ES-I3 (cell line): ENCODE data around the gene TMEM115.

Experiments
- H3K36me3 ChIP-seq: 2 replicates; pipeline ENCODE4 v1.6.1; 2013; ENCODE audit warnings: mild to moderate bottlenecking, low read length, control low read depth, moderate library complexity; ENCODE audit not compliant: insufficient read depth
- H3K4me1 ChIP-seq: 2 replicates; pipeline ENCODE4 v1.6.1; 2013; ENCODE audit warnings: mild to moderate bottlenecking, control low read depth, low read length; ENCODE audit not compliant: insufficient read depth
- H3K9ac ChIP-seq: 2 replicates; pipeline ENCODE4 v1.6.1; 2013; ENCODE audit warnings: low read depth, mild to moderate bottlenecking, low read length, moderate library complexity
- H3K9me3 ChIP-seq: 2 replicates; pipeline ENCODE4 v1.6.1; 2013; ENCODE audit warnings: mild to moderate bottlenecking, low read length, moderate library complexity; ENCODE audit not compliant: control insufficient read depth, insufficient read depth

TMEM115 gene

GRCh38 chr3:50352781-50353180, 6.5 kb downstream of the TMEM115 start:
- no peaks in the 10 kb centered on the region for H3K9me3 ChIP-seq
- H3K9ac ChIP-seq = no peak overlapping the region
- peaks cover 8% of the 10 kb centered on the region; the same call in 1 of the 2 replicates for H3K4me1 ChIP-seq
- H3K36me3 ChIP-seq = 0 out of 2 replicates have a peak, but pooled peaks cover 2% of the 10 kb centered on the region

- Histone ChIP-seq H3K36me3 (no peaks in the 10 kb centered on the region), H3K9ac (peak overlapping the region; percentile 58; the same call in 1 of the 2 replicates), H3K9me3 (no peaks in the 10 kb centered on the region)
These were observed 8.0 kb downstream of the TMEM115 start for GRCh38 chr3:50351323-50351697.

GRCh38 chr3:50350527-50351322, 8.6 kb downstream of the TMEM115 start, which contains the start of the genes CYB561D2 and NPRL2:
TSS of gene CYB561D2 (plus strand) at chr3:50350862. CDS start at chr3:50351434, 572 bp downstream.
TSS of gene NPRL2 (minus strand) at chr3:50350775. CDS start at chr3:50350652, 123 bp downstream.
- no peaks in the 10 kb centered on the region for H3K4me1 ChIP-seq
- H3K9ac ChIP-seq = peak within 1 kb of the TSS; percentile 58
- H3K36me3 ChIP-seq = no peaks in the 10 kb centered on the region
- H3K9me3 ChIP-seq = no peaks in the 10 kb centered on the region

More at GRCh38 chr3:50351323-50351697, 8.0 kb downstream of the TMEM115 start:
- H3K4me1 ChIP-seq = no peaks in the 10 kb centered on the region

- Histone ChIP-seq H3K36me3 (no peaks in the 10 kb centered on the region), H3K9ac (peak overlapping the region; percentile 58), H3K4me1 (no peaks in the 10 kb centered on the region), H3K9me3 (no peaks in the 10 kb centered on the region)
These were observed 9.2 kb downstream of the TMEM115 start for GRCh38 chr3:50350213-50350526.

- Histone ChIP-seq H3K4me1 (no peaks in the 10 kb centered on the region), H3K9ac (no peak overlapping the region), H3K9me3 (no peaks in the 10 kb centered on the region), H3K36me3 (no peaks in the 10 kb centered on the region)
These were observed 12.0 kb downstream of the TMEM115 start for GRCh38 chr3:50347187-50347813.

- no peaks in the 10 kb centered on the region for H3K36me3 ChIP-seq
- H3K9ac ChIP-seq = peak within 1 kb of the TSS; percentile 58; the same call in 1 of the 2 replicates
- no peaks in the 10 kb centered on the region for H3K4me1 ChIP-seq
- H3K9me3 ChIP-seq = no peaks in the 10 kb centered on the region
These were observed 13.6 kb downstream of the TMEM115 start, which contains the start of gene ZMYND10 for GRCh38 chr3:50345586-50346234. TSS of gene ZMYND10 (minus strand) at chr3:50345732. CDS start at chr3:50345579, 153 bp downstream.

GRCh38 chr3:50345008-50345407, 14.3 kb downstream of the TMEM115 start:
- H3K4me1 ChIP-seq = no peaks in the 10 kb centered on the region
- H3K9me3 ChIP-seq = no peaks in the 10 kb centered on the region
- H3K36me3 ChIP-seq = no peaks in the 10 kb centered on the region
- peak overlapping the region; percentile 58; the same call in 1 of the 2 replicates for H3K9ac ChIP-seq

- no peak overlapping the region for H3K9ac ChIP-seq
- no peaks in the 10 kb centered on the region for H3K9me3 ChIP-seq
- no peaks in the 10 kb centered on the region for H3K36me3 ChIP-seq
- H3K4me1 ChIP-seq = peaks cover 5% of the 10 kb centered on the region
These were observed 16.3 kb downstream of the TMEM115 start for GRCh38 chr3:50342813-50343633.

- H3K4me1 ChIP-seq = peaks cover 5% of the 10 kb centered on the region
- H3K36me3 ChIP-seq = no peaks in the 10 kb centered on the region
- no peaks in the 10 kb centered on the region for H3K9me3 ChIP-seq
- H3K9ac ChIP-seq = no peak overlapping the region
These were observed 17.2 kb downstream of the TMEM115 start for GRCh38 chr3:50341996-50342650.

GRCh38 chr3:50341537-50341936, 17.8 kb downstream of the TMEM115 start:
- Histone ChIP-seq H3K4me1 (peaks cover 5% of the 10 kb centered on the region), H3K36me3 (no peaks in the 10 kb centered on the region), H3K9me3 (no peaks in the 10 kb centered on the region), H3K9ac (no peak overlapping the region)

GRCh38 chr3:50340448-50341329, 18.6 kb downstream of the TMEM115 start, which contains the start of gene RASSF1:
TSS of gene RASSF1 (minus strand) at chr3:50340836. CDS start at chr3:50340805, 31 bp downstream.
- Histone ChIP-seq H3K9ac (peak within 1 kb of the TSS; percentile 65), H3K9me3 (no peaks in the 10 kb centered on the region), H3K36me3 (no peaks in the 10 kb centered on the region), H3K4me1 (peaks cover 5% of the 10 kb centered on the region)

- peaks cover 5% of the 10 kb centered on the region for H3K4me1 ChIP-seq
- H3K9ac ChIP-seq = peak overlapping the region; percentile 65; the same call in 1 of the 2 replicates
- H3K9me3 ChIP-seq = no peaks in the 10 kb centered on the region
- no peaks in the 10 kb centered on the region for H3K36me3 ChIP-seq
These were observed 19.2 kb downstream of the TMEM115 start for GRCh38 chr3:50340147-50340447.
